Caki2 (cell line): ENCODE measurements around the gene CCNQ. TPM values are rescaled to one million over a fixed set of nuclear protein-coding genes. Genes with fewer than 3 reads are reported as not detected.

ENCODE experiments used
- DNase-seq: peaks from one replicate; pipeline ENCODE4 v3.0.0-alpha.2; 2015; ENCODE audit warnings: low read depth
- in situ Hi-C: cut with HindIII; loops from 2 replicates; pipeline ENCODE4 v1.10.0; 2016; ENCODE audit warnings: low sequenced_read_pairs, low pct_unique_long_range_greater_than_20kb, mixed read lengths
- total RNA-seq: library from RNA; depleted of rRNA; stranded (reverse); fragments of >200 nt; shearing (Covaris generic); gene quantifications from 2 replicates; pipeline ENCODE4 v1.2.3, GENCODE V29; 2014; ENCODE audit warnings: low replicate concordance

The CCNQ gene
- total RNA-seq, 1 experiment from 2014 or later, result 45.1 TPM

- in situ Hi-C loops, result no loop called here
These were observed 39.7 kb upstream of the CCNQ start for GRCh38 chrX:153638436-153639176.

GRCh38 chrX:153638041-153638371, 39.1 kb upstream of the CCNQ start:
- in situ Hi-C loops, result no loop called here
- DNase-seq, result no peak

More at GRCh38 chrX:153638436-153639176, 39.7 kb upstream of the CCNQ start:
- DNase-seq, result no peak

GRCh38 chrX:153637121-153638040, 38.4 kb upstream of the CCNQ start:
- in situ Hi-C loops, result no loop called here
- no peak for DNase-seq

- in situ Hi-C loops, result no loop called here
- no peak for DNase-seq
These were observed 37.8 kb upstream of the CCNQ start for GRCh38 chrX:153636716-153637115.

GRCh38 chrX:153635788-153636668, 37.1 kb upstream of the CCNQ start:
- in situ Hi-C loops, result no loop called here
- peak; percentile 27 for DNase-seq

GRCh38 chrX:153635388-153635787, 36.4 kb upstream of the CCNQ start:
- in situ Hi-C loops, result no loop called here
- DNase-seq, result no peak

GRCh38 chrX:153634832-153635231, 35.9 kb upstream of the CCNQ start:
- in situ Hi-C loops, result no loop called here

GRCh38 chrX:153634236-153634635, 35.3 kb upstream of the CCNQ start:
- in situ Hi-C loops, result no loop called here
- no peak for DNase-seq

More at GRCh38 chrX:153634832-153635231, 35.9 kb upstream of the CCNQ start:
- no peak for DNase-seq

GRCh38 chrX:153633607-153634180, 34.8 kb upstream of the CCNQ start:
- in situ Hi-C loops, result no loop called here
- DNase-seq, result no peak

GRCh38 chrX:153633048-153633447, 34.1 kb upstream of the CCNQ start:
- in situ Hi-C loops, result no loop called here
- no peak for DNase-seq

- DNase-seq, result no peak
- in situ Hi-C loops, result no loop called here
These were observed 33.6 kb upstream of the CCNQ start for GRCh38 chrX:153632595-153632946.

- DNase-seq, result no peak
- in situ Hi-C loops, result no loop called here
These were observed 33.1 kb upstream of the CCNQ start for GRCh38 chrX:153631907-153632594.

- DNase-seq, result no peak
- in situ Hi-C loops, result no loop called here
These were observed 32.4 kb upstream of the CCNQ start for GRCh38 chrX:153631346-153631745.

GRCh38 chrX:153628665-153629064, 29.7 kb upstream of the CCNQ start:
- no peak for DNase-seq
- in situ Hi-C loops, result no loop called here

GRCh38 chrX:153628129-153628528, 29.2 kb upstream of the CCNQ start:
- no peak for DNase-seq
- in situ Hi-C loops, result no loop called here

GRCh38 chrX:153627675-153628111, 28.8 kb upstream of the CCNQ start:
- no peak for DNase-seq
- in situ Hi-C loops, result no loop called here

GRCh38 chrX:153626863-153627674, 28.1 kb upstream of the CCNQ start:
- DNase-seq, result no peak
- in situ Hi-C loops, result no loop called here
